Activated CD8-positive, alpha-beta T cell treated with anti-CD3 and anti-CD28 coated beads for 36 hours (primary cell): ENCODE data around the gene MIER1. TPM values are rescaled to one million over a fixed set of nuclear protein-coding genes. Genes with fewer than 3 reads are reported as not detected.
"Not testable (repeated sequence)": the region's sequence is repeated elsewhere in the genome, so short reads cannot be mapped to it uniquely, and the experiment has no call there.

ENCODE experiments used
- ATAC-seq: fragments of 200-7000 bp; cut with Tn5 transposase; one replicate; pipeline ENCODE4 v1.10.0; 2021; ENCODE audit warnings: mild to moderate bottlenecking, moderate library complexity
- CTCF ChIA-PET: fragments of 350-600 bp; sonication (Branson Sonifier 250); formaldehyde crosslinking; loops from one replicate; lab custom pipeline; 2021; ENCODE audit warnings: antibody characterized with exemption; lab: Charles Lee
- POLR2A ChIA-PET: fragments of 350-600 bp; sonication (Branson Sonifier 250); formaldehyde crosslinking; loops from one replicate; lab custom pipeline; 2021; ENCODE audit warnings: antibody characterized with exemption; lab: Charles Lee
- DNase-seq: peaks from one replicate; pipeline ENCODE4 v3.0.0-alpha.2; 2020
- H3K27ac Mint-ChIP-seq: one replicate; pipeline ENCODE4 v1.8.0; 2021; ENCODE audit warnings: mild to moderate bottlenecking, mixed read lengths
- H3K27me3 Mint-ChIP-seq: one replicate; pipeline ENCODE4 v1.8.0; 2021; ENCODE audit warnings: mixed read lengths
- H3K36me3 Mint-ChIP-seq: one replicate; pipeline ENCODE4 v1.8.0; 2021; ENCODE audit warnings: low read depth, mixed read lengths
- H3K4me1 Mint-ChIP-seq: one replicate; pipeline ENCODE4 v1.8.0; 2021; ENCODE audit warnings: low read depth, mixed read lengths
- H3K4me3 Mint-ChIP-seq: one replicate; pipeline ENCODE4 v1.8.0; 2021; ENCODE audit warnings: mild to moderate bottlenecking, moderate library complexity, mixed read lengths
- H3K9me3 Mint-ChIP-seq: one replicate; pipeline ENCODE4 v1.8.0; 2021; ENCODE audit warnings: mixed read lengths
- intact Hi-C: fragments of 100-400 bp; cut with micrococcal nuclease; formaldehyde crosslinking; loops from one replicate; pipeline ENCODE4 v1.10.0; 2022
- total RNA-seq, 2 experiments: library from RNA; stranded (reverse); gene quantifications; one replicate each; pipeline ENCODE4 v1.2.3, GENCODE V29; 2021
- TF ChIP-seq, protein P1 (sequence below): fragments of 200-600 bp; IDR thresholded peaks from one replicate; pipeline ENCODE4 v1.8.0; 2022; ENCODE audit warnings: antibody characterized with exemption, mild to moderate bottlenecking

Gene MIER1
- total RNA-seq = 10 to 100 TPM; 39.8 to 41.8 TPM

DNA sequence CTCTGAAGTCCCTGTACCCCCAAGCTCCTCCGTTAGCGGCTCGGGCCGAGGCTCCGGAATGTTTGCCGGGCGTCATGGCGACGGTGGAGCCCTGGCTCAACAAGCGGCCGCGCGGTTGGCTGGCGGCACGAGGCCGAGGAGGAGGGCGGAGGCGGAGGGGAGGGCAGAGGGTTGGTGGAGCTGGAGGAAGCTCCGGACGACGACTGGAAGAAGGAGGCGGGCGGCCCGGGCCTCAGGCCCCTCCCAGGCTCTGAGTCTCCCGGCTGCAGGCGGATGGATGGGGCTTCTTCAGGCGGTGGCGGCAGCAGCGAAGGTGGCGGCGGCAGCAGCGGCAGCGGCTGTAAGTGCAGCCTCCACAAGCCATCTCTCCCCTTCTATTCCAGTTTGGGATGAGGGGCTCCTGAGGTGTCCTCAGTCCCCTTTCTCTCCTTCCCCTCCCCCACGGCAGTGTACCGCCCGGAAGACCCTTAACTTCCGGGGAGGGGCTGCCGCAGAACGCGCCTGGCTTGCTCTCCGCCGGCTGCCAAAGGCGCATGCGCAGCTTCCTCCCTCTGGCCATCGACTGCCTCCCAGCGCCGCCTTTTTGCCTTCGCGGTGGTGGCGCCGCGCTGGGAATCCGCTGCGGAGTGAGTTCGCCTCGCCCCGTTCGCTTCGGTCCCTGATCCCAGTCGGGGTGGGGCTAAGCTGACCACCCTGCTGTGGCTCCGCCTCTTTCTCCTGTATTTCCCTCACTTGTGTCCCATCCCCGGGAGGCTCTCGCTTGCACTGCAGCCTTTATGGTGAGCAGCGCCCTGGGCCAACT lies at the start of gene MIER1, which contains the start of gene DNAI4:
Gene MIER1, plus strand, starts transcription at position 235 of the 802 bp plus-strand sequence. Its CDS starts 39 bp downstream, at position 274.
Gene DNAI4, minus strand, starts transcription at position 101 of the 802 bp plus-strand sequence. Its CDS starts 25 bp downstream, at position 76.
- CTCF ChIA-PET = interaction anchor here (1.0 to 2.2 kb wide), 6 partner anchors 8 to 224 kb away, joined by 3 to 7 read pairs (median 4); no protein-coding TSS in a partner anchor
- intact Hi-C loops = loop anchor here (5.0 kb wide), 1 partner anchor 158 kb away; no protein-coding TSS in a partner anchor
- H3K9me3 Mint-ChIP-seq = no peaks in the 10 kb centered on the region

DNA sequence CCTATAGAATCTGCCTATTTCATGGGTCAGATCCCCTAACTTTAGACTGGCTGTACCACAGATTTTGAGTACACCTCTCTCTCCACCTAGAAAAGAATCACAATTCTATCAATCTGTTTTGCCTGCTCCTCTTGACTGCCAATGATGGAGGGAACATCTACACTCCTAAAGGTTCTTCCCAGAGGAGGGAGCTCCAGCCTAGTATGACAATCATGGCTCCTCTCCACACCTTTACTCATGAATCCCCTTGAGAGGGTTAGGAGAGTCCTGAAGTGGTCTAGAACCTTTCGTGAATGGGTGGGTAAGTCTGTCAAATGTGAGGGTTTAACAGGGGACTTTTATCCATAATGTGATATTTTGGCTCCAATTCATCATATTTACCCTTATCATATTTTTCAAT lies 48.1 kb upstream of the MIER1 start:
- ChIA-PET CTCF (no interaction called here), POLR2A (no interaction called here)
- DNase-seq = no peak
- no peak overlapping the region for H3K27ac Mint-ChIP-seq
- H3K27me3 Mint-ChIP-seq = no peaks in the 10 kb centered on the region
- H3K9me3 Mint-ChIP-seq = peaks cover 18% of the 10 kb centered on the region
- no peak for ATAC-seq
- TF ChIP-seq, protein P1, sequence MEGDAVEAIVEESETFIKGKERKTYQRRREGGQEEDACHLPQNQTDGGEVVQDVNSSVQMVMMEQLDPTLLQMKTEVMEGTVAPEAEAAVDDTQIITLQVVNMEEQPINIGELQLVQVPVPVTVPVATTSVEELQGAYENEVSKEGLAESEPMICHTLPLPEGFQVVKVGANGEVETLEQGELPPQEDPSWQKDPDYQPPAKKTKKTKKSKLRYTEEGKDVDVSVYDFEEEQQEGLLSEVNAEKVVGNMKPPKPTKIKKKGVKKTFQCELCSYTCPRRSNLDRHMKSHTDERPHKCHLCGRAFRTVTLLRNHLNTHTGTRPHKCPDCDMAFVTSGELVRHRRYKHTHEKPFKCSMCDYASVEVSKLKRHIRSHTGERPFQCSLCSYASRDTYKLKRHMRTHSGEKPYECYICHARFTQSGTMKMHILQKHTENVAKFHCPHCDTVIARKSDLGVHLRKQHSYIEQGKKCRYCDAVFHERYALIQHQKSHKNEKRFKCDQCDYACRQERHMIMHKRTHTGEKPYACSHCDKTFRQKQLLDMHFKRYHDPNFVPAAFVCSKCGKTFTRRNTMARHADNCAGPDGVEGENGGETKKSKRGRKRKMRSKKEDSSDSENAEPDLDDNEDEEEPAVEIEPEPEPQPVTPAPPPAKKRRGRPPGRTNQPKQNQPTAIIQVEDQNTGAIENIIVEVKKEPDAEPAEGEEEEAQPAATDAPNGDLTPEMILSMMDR = no peak
- intact Hi-C loops = no loop called here
- H3K4me1 Mint-ChIP-seq = no peaks in the 10 kb centered on the region
- H3K36me3 Mint-ChIP-seq = no peaks in the 10 kb centered on the region
- H3K4me3 Mint-ChIP-seq = no peak overlapping the region

More for the DNA sequence above, at the start of gene MIER1, which contains the start of gene DNAI4:
- ATAC-seq (peak; percentile 95), DNase-seq (peak; percentile 98)
- POLR2A ChIA-PET = interaction anchor here (0.7 to 1.4 kb wide), 6 partner anchors 10 to 760 kb away, joined by 3 to 4 read pairs (median 3); no protein-coding TSS in a partner anchor
- TF ChIP-seq, protein P1 = no peak
- Mint-ChIP-seq H3K27me3 (no peaks in the 10 kb centered on the region), H3K4me3 (peak within 1 kb of the TSS; percentile 92), H3K4me1 (peaks cover 47% of the 10 kb centered on the region), H3K27ac (peak within 1 kb of the TSS; percentile 97), H3K36me3 (peaks cover 9% of the 10 kb centered on the region)

DNA sequence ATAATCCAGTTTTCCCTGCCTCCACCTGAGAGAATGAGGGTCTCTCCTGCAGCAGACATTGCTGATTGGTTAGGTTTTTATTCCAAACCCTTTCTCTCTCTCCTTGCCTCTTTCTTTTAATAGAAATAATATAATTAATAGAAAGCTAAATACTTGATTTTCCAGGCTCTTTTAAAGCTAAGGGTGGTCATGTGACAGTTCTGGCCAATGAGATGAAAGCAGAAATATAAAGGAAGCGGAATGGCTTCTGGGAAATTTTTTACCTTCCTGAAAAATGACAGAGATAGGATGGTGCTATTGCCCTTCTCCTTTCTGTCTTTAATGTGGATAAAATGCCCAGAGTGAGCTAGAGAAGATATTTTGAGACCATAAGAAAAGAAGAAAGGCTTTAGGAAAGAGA lies 35.8 kb upstream of the MIER1 start:
- Mint-ChIP-seq H3K4me1 (no peaks in the 10 kb centered on the region), H3K9me3 (no peaks in the 10 kb centered on the region), H3K4me3 (no peak overlapping the region), H3K27ac (no peak overlapping the region), H3K36me3 (no peaks in the 10 kb centered on the region), H3K27me3 (no peaks in the 10 kb centered on the region)
- intact Hi-C loops = no loop called here
- DNase-seq (no peak), ATAC-seq (no peak)
- TF ChIP-seq, protein P1 = no peak
- ChIA-PET CTCF (no interaction called here), POLR2A (no interaction called here)

DNA sequence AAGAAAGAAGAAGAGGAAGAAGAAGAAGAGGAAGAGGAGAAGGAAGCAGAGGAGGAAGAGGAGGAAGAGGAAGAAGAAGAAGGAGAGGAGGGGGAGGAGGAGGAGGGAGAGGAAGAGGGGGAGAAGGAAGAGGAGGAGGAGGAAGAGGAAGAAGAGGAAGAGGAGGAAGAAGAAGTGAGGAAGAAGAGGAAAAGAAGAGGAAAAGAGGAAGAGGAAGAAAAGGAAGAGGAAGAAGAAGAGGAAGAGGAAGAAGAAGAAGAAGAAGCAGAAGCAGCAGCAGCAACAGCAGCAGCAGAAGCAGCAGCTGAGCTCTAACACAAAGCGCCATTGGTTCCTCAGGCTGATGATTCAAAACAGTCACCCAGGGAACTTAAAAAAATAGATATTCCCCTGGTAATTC lies 34.2 kb upstream of the MIER1 start:
- H3K4me3 Mint-ChIP-seq = no peak overlapping the region
- H3K27ac Mint-ChIP-seq = no peak overlapping the region
- intact Hi-C loops = no loop called here
- DNase-seq = no peak
- ChIA-PET CTCF (no interaction called here), POLR2A (no interaction called here)
- no peaks in the 10 kb centered on the region for H3K9me3 Mint-ChIP-seq
- TF ChIP-seq, protein P1 = no peak
- H3K4me1 Mint-ChIP-seq = no peaks in the 10 kb centered on the region
- no peaks in the 10 kb centered on the region for H3K36me3 Mint-ChIP-seq
- no peaks in the 10 kb centered on the region for H3K27me3 Mint-ChIP-seq
- ATAC-seq = no peak

DNA sequence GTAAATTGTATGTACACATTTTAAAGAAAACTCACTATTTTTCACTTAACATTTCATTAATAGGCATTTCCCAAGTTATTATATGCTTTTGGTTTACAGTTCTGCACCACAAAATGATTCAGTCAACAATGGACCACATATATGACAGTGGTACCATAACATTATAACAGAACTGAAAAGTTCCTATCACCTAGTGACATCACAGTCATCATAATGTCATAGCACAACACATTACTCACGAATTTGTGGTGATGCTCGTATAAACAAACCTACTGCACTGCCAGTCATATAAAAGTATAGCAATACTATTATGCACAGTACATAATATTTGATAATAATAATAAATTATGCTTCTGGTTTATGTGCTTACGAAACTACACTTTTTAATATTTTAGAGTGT lies 31.1 kb upstream of the MIER1 start:
- Mint-ChIP-seq H3K4me3 (no peak overlapping the region), H3K27ac (no peak overlapping the region), H3K9me3 (no peaks in the 10 kb centered on the region), H3K27me3 (no peaks in the 10 kb centered on the region), H3K4me1 (no peaks in the 10 kb centered on the region), H3K36me3 (no peaks in the 10 kb centered on the region)
- ATAC-seq (no peak), DNase-seq (no peak)
- CTCF ChIA-PET = no interaction called here
- TF ChIP-seq, protein P1 = no peak
- POLR2A ChIA-PET = no interaction called here
- intact Hi-C loops = no loop called here

DNA sequence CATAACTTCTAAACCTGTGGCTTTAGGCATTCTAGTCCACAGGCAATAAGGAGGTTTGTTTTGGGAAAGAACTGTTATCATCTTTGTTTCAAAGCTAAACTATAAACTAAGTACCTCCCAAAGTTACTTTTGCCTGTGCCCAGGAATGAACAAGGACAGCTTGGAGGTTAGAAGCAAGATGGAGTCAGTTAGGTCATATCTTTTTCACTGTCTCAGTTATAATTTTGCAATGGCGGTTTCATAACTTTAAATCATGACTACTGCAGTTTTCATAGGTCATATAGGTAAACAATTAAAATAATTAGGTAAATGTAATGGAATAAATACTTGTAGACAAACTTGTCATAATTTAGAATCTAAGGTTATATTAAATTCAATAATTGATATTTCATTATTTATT lies 9.6 kb upstream of the MIER1 start:
- ATAC-seq, H3K27me3 Mint-ChIP-seq, H3K9me3 Mint-ChIP-seq, POLR2A ChIA-PET, DNase-seq, H3K27ac Mint-ChIP-seq, H3K4me3 Mint-ChIP-seq, H3K4me1 Mint-ChIP-seq, intact Hi-C loops: not testable (repeated sequence)
- peaks cover 20% of the 10 kb centered on the region for H3K36me3 Mint-ChIP-seq
- CTCF ChIA-PET = interaction anchor here (1.3 kb wide), 1 partner anchor 150 kb away, joined by 3 read pairs; no protein-coding TSS in a partner anchor
